GM12878 (cell line): ENCODE measurements around the gene SYNGAP1. TPM values are rescaled to one million over a fixed set of nuclear protein-coding genes. Genes with fewer than 3 reads are reported as not detected.

Experiments used
- ATAC-seq: fragments of 200-7000 bp; cut with Tn5 transposase; 3 replicates; pipeline ENCODE4 v1.9.1; 2020; ENCODE audit warnings: mild to moderate bottlenecking, moderate library complexity
- BruUV-seq: library from RNA; stranded (reverse); fragments of 400-500 nt; replicated peaks from 2 replicates; lab custom pipeline; 2021; lab: Mats Ljungman, UMichigan
- CTCF ChIA-PET: fragments of 300-600 bp; sonication (Branson Sonifier 250); formaldehyde crosslinking; extraction: SDS; loops from one replicate; lab custom pipeline; 2021; ENCODE audit warnings: inconsistent platforms; lab: Yijun Ruan, JAX
- POLR2A ChIA-PET: fragments of 350-600 bp; formaldehyde crosslinking; extraction: SDS; loops from one replicate; lab custom pipeline; 2021; ENCODE audit warnings: inconsistent platforms; lab: Charles Lee
- RAD21 ChIA-PET: fragments of 300-600 bp; sonication (Branson Sonifier 250); formaldehyde crosslinking; loops from one replicate; lab custom pipeline; 2023; ENCODE audit warnings: antibody characterized with exemption; ENCODE audit not compliant: unreplicated experiment; lab: Charles Lee
- SMC1A ChIA-PET: fragments of 300-600 bp; sonication (Branson Sonifier 250); formaldehyde crosslinking; loops from one replicate; lab custom pipeline; 2023; ENCODE audit not compliant: unreplicated experiment, uncharacterized antibody; lab: Charles Lee
- DNase-seq: peaks from one replicate; pipeline ENCODE4 v3.0.0-alpha.2; 2011; ENCODE audit warnings: low read depth, low spot score
- FAIRE-seq: peaks from 3 replicates; lab custom pipeline; 2011; peaks lifted over from hg19 to GRCh38; lab: Jason Lieb, UNC
- H2AFZ ChIP-seq: 2 replicates; pipeline ENCODE4 v1.6.0; 2011; ENCODE audit warnings: low read depth, low read length, control low read depth; ENCODE audit not compliant: control insufficient read depth
- H3K27ac ChIP-seq: 2 replicates; pipeline ENCODE4 v1.5.1; 2011; ENCODE audit warnings: control low read depth; ENCODE audit not compliant: control insufficient read depth, insufficient read depth
- H3K27me3 ChIP-seq, 2 experiments: replicated peaks in 1 of 2; 2 replicates each; pipeline versions ENCODE4 v1.6.0 to v1.6.1; 2011; ENCODE audit warnings: low read length in 1 of 2; ENCODE audit not compliant: control insufficient read depth in 2 of 2, insufficient read depth in 2 of 2
- H3K36me3 ChIP-seq, 2 experiments: 2 replicates each; pipeline ENCODE4 v1.5.1; 2011; ENCODE audit warnings: low read length in 1 of 2; ENCODE audit not compliant: control insufficient read depth in 2 of 2, insufficient read depth in 2 of 2
- H3K4me1 ChIP-seq: 2 replicates; pipeline ENCODE4 v1.6.1; 2011; ENCODE audit warnings: mild to moderate bottlenecking, low read length, moderate library complexity, mixed read lengths; ENCODE audit not compliant: control insufficient read depth, insufficient read depth
- H3K4me2 ChIP-seq: 2 replicates; pipeline ENCODE4 v1.6.0; 2011; ENCODE audit warnings: control low read depth; ENCODE audit not compliant: control insufficient read depth, insufficient read depth
- H3K4me3 ChIP-seq: fragments of 200-600 bp; sonication (generic); 2 replicates; pipeline ENCODE4 v1.5.1; 2016
- H3K79me2 ChIP-seq: 2 replicates; pipeline ENCODE4 v1.6.0; 2011; ENCODE audit warnings: low read length; ENCODE audit not compliant: control insufficient read depth, insufficient read depth
- H3K9ac ChIP-seq: 2 replicates; pipeline ENCODE4 v1.8.0; 2011; ENCODE audit warnings: low read length, control low read depth, mixed read lengths; ENCODE audit not compliant: control insufficient read depth, insufficient read depth
- H3K9me3 ChIP-seq: replicated peaks from 3 replicates; pipeline ENCODE4 v1.5.1; 2011; ENCODE audit warnings: mild to moderate bottlenecking, low read length; ENCODE audit not compliant: control insufficient read depth, insufficient read depth
- H4K20me1 ChIP-seq: 2 replicates; pipeline ENCODE4 v1.6.0; 2011; ENCODE audit not compliant: control insufficient read depth, insufficient read depth
- BACH1 ChIP-seq: fragments of 450-650 bp; IDR thresholded peaks from 2 replicates; pipeline ENCODE4 v1.6.1; 2017; ENCODE audit warnings: mild to moderate bottlenecking, borderline replicate concordance
- BCL3 ChIP-seq: IDR thresholded peaks from 2 replicates; pipeline ENCODE4 v1.6.1; 2011; ENCODE audit warnings: borderline replicate concordance, low read depth, mild to moderate bottlenecking, moderate library complexity, low read length; ENCODE audit not compliant: insufficient read depth, poor library complexity, severe bottlenecking
- BHLHE40 ChIP-seq, 2 experiments: fragments of 450-650 bp in 1 of 2; IDR thresholded peaks; 2 replicates each; pipeline ENCODE4 v1.6.1; 2011 to 2017; ENCODE audit warnings: low read depth in 2 of 2, borderline replicate concordance in 1 of 2, improper control_type of control experiment in 1 of 2, low read length in 1 of 2, mild to moderate bottlenecking in 1 of 2
- BMI1 ChIP-seq: fragments of 450-650 bp; IDR thresholded peaks from 2 replicates; pipeline ENCODE4 v1.6.1; 2016; ENCODE audit warnings: mild to moderate bottlenecking, moderate library complexity, borderline replicate concordance
- CBX3 ChIP-seq: fragments of 200-600 bp; sonication (generic); IDR thresholded peaks from 2 replicates; pipeline ENCODE4 v1.6.1; 2016; ENCODE audit warnings: low read depth, borderline replicate concordance
- CHD2 ChIP-seq: IDR thresholded peaks from 2 replicates; pipeline ENCODE4 v1.6.1; 2011; ENCODE audit warnings: low read depth, low read length, improper control_type of control experiment, borderline replicate concordance
- MEF2A ChIP-seq: IDR thresholded peaks from 2 replicates; pipeline ENCODE4 v1.6.1; 2011; ENCODE audit warnings: low read depth, mild to moderate bottlenecking, low read length, moderate library complexity; ENCODE audit not compliant: insufficient read depth
- NFYB ChIP-seq: IDR thresholded peaks from 2 replicates; pipeline ENCODE4 v1.6.1; 2011; ENCODE audit warnings: low read depth, mild to moderate bottlenecking, low read length, improper control_type of control experiment, moderate library complexity; ENCODE audit not compliant: insufficient read depth
- NR2C1 ChIP-seq: fragments of 450-650 bp; IDR thresholded peaks from 2 replicates; pipeline ENCODE4 v1.6.1; 2017; ENCODE audit warnings: antibody characterized with exemption, mild to moderate bottlenecking, moderate library complexity
- PAX8 ChIP-seq: fragments of 450-650 bp; IDR thresholded peaks from 2 replicates; pipeline ENCODE4 v1.6.1; 2017; ENCODE audit warnings: mild to moderate bottlenecking, moderate library complexity
- POLR2A ChIP-seq: IDR thresholded peaks from 2 replicates; pipeline ENCODE4 v1.6.1; 2011; ENCODE audit warnings: low read depth, mild to moderate bottlenecking, low read length
- SIN3A ChIP-seq: IDR thresholded peaks from 2 replicates; pipeline ENCODE4 v1.6.1; 2012; ENCODE audit warnings: low read depth, low read length, improper control_type of control experiment
- SP1 ChIP-seq: IDR thresholded peaks from one replicate; pipeline ENCODE4 v1.6.1; 2011; ENCODE audit warnings: low read depth, low read length
- SUPT20H ChIP-seq: IDR thresholded peaks from 2 replicates; pipeline ENCODE4 v1.6.1; 2011; ENCODE audit warnings: low read depth, mild to moderate bottlenecking, low read length, moderate library complexity, borderline replicate concordance; ENCODE audit not compliant: control insufficient read depth
- YY1 ChIP-seq: IDR thresholded peaks from 2 replicates; pipeline ENCODE4 v1.6.1; 2011; ENCODE audit warnings: low read depth, mild to moderate bottlenecking, low read length
- WGBS: methylation state at CpG from one replicate; pipeline ENCODE4 v1.1.6; 2016; ENCODE audit warnings: low lambda C conversion rate; ENCODE audit not compliant: insufficient replicate concordance, insufficient coverage; ENCODE audit errors: missing lambda C conversion rate; 5-methylcytosine and 5-hydroxymethylcytosine counted together
- in situ Hi-C: fragments of 300-500 bp; cut with MboI; formaldehyde crosslinking; loops from 9 replicates; pipeline ENCODE4 v1.14.3; 2018; ENCODE audit warnings: mixed read lengths
- intact Hi-C: fragments of 100-400 bp; cut with micrococcal nuclease; formaldehyde crosslinking; loops from one replicate; pipeline ENCODE4 v1.14.2; 2022; ENCODE audit not compliant: unreplicated experiment
- polyA plus RNA-seq, 11 experiments: library from polyadenylated mRNA; depleted of rRNA in 4 of 11; unstranded in 6 of 11; stranded (reverse) in 5 of 11; fragments of >200 nt; fragmentation: Nextera tagmentation in 4 of 11; fragmentation: Illumina TruSeq in 1 of 11; extraction: Ambion mirVana in 4 of 11; extraction: Trizol in 1 of 11; gene quantifications; 1 replicate in 1 of 11; 2 replicates in 10 of 11; pipeline versions ENCODE4 v1.2.1 to v1.2.3, GENCODE V29; 2011 to 2016; ENCODE audit warnings: inconsistent platforms in 2 of 11, missing spikeins in 2 of 11, low read depth in 1 of 11
- total RNA-seq, 4 experiments: library from RNA; depleted of rRNA in 3 of 4; stranded (reverse); fragments of >200 nt in 3 of 4; fragmentation: Illumina TruSeq in 1 of 4; extraction: Trizol in 1 of 4; gene quantifications; 2 replicates each; pipeline versions ENCODE4 v1.2.1 to v1.2.3, GENCODE V29; 2013 to 2021

The SYNGAP1 gene
- total and polyA plus RNA-seq, 10 of the 15 experiments (the other 5 are each of a cell fraction or from before 2014, with no cell fraction given): 0.05 to 9.2 (median 1.2) TPM

GRCh38 chr6:33405386-33405940 lies 14.4 kb upstream of the SYNGAP1 start:
- Histone ChIP-seq H3K4me3 (no peak overlapping the region), H3K4me2 (no peak overlapping the region), H4K20me1 (no peaks in the 10 kb centered on the region), H2AFZ (no peak overlapping the region), H3K4me1 (peaks cover 7% of the 10 kb centered on the region; the same call in 1 of the 2 replicates), H3K27me3 (no peaks in the 10 kb centered on the region), H3K9me3 (no peaks in the 10 kb centered on the region), H3K36me3 (peaks cover 33 to 34% of the 10 kb centered on the region in 2 experiments), H3K27ac (no peak overlapping the region), H3K79me2 (no peaks in the 10 kb centered on the region), H3K9ac (no peak overlapping the region)
- no peak for TF ChIP-seq BCL3
- 78% methylated on average over 15 of the region's 15 CpGs for WGBS
- no peak for FAIRE-seq
- in situ Hi-C loops (no loop called here), intact Hi-C loops (no loop called here)
- ChIA-PET CTCF (interaction anchor here (1.4 kb wide), 1 partner anchor 92 kb away, joined by 4 read pairs; the partner anchor contains the start of gene TAPBP), SMC1A (no interaction called here), POLR2A (interaction anchor here (0.6 kb wide), 1 partner anchor 51 kb away, joined by 5 read pairs; no protein-coding TSS in a partner anchor), RAD21 (no interaction called here)
- no TSS peak for BruUV-seq
- no peak for DNase-seq
- no peak for ATAC-seq

- no peaks in the 10 kb centered on the region for H3K9me3 ChIP-seq
- H2AFZ ChIP-seq: no peak overlapping the region
- H3K9ac ChIP-seq: no peak overlapping the region
- SMC1A ChIA-PET: no interaction called here
- BruUV-seq: no TSS peak
- H3K4me3 ChIP-seq: no peak overlapping the region
- H3K4me2 ChIP-seq: no peak overlapping the region
- no peaks in the 10 kb centered on the region for H3K79me2 ChIP-seq
- ATAC-seq: no peak
- intact Hi-C loops: no loop called here
- no peaks in the 10 kb centered on the region for H4K20me1 ChIP-seq
- no peaks in the 10 kb centered on the region for H3K27me3 ChIP-seq
- no peak for DNase-seq
- RAD21 ChIA-PET: no interaction called here
- in situ Hi-C loops: no loop called here
- no peak for FAIRE-seq
- peaks cover 33 to 34% of the 10 kb centered on the region in 2 experiments for H3K36me3 ChIP-seq
- CTCF ChIA-PET: no interaction called here
- POLR2A ChIA-PET: no interaction called here
- no peak overlapping the region for H3K27ac ChIP-seq
- H3K4me1 ChIP-seq: peaks cover 7% of the 10 kb centered on the region; the same call in 1 of the 2 replicates
- 97% methylated on average over 16 of the region's 17 CpGs for WGBS
- TF ChIP-seq CHD2 (no peak), NFYB (no peak), NR2C1 (no peak), SUPT20H (no peak), SP1 (no peak), POLR2A (no peak), MEF2A (no peak), SIN3A (no peak), BMI1 (no peak), CBX3 (no peak), BACH1 (no peak), YY1 (no peak), BHLHE40 (IDR thresholded peaks at IDR 0.05; ENCODE audit: borderline replicate concordance in 1 of 2, low read depth in 2 of 2, low read length in 1 of 2) (no peak), PAX8 (no peak)
Measured at GRCh38 chr6:33406126-33406525, 13.7 kb upstream of the SYNGAP1 start.
